Gastroesophageal sphincter (tissue), 4 donors: ENCODE results near the gene ZNF189. TPM values are rescaled to one million over a fixed set of nuclear protein-coding genes. Genes with fewer than 3 reads are reported as not detected.

Experiments used
- ATAC-seq: fragments of 150-250 bp; one replicate; pipeline ENCODE4 v1.9.1; 2016; ENCODE audit warnings: mild to moderate bottlenecking, moderate library complexity
- H3K27ac ChIP-seq, 4 donors: fragments of 200-600 bp; sonication (generic) in 3 of 4; 1 replicate in 3 of 4; 2 replicates in 1 of 4; pipeline ENCODE4 v1.5.1; 2016 to 2019
- H3K27me3 ChIP-seq: fragments of 200-600 bp; sonication (generic); one replicate; pipeline ENCODE4 v1.5.1; 2019
- H3K36me3 ChIP-seq, 2 donors: fragments of 200-600 bp; sonication (generic); one replicate each; pipeline ENCODE4 v1.5.1; 2019; ENCODE audit warnings: control low read depth in 1 of 2
- H3K4me1 ChIP-seq, 3 donors: fragments of 200-600 bp; sonication (generic); 1 replicate in 2 of 3; 2 replicates in 1 of 3; pipeline ENCODE4 v1.5.1; 2016 to 2019; ENCODE audit warnings: control low read depth in 2 of 3
- H3K4me3 ChIP-seq, 2 donors: fragments of 200-600 bp; sonication (generic); one replicate each; pipeline ENCODE4 v1.5.1; 2019; ENCODE audit warnings: mild to moderate bottlenecking in 1 of 2, moderate library complexity in 1 of 2
- H3K9me3 ChIP-seq, 3 donors: fragments of 200-600 bp; sonication (generic); one replicate each; pipeline ENCODE4 v1.5.1; 2017 to 2019; ENCODE audit warnings: control low read depth in 2 of 3
- EP300 ChIP-seq: sonication (generic); formaldehyde crosslinking; IDR thresholded peaks from one replicate; pipeline ENCODE4 v1.6.1; 2017; ENCODE audit warnings: antibody characterized with exemption, mild to moderate bottlenecking
- POLR2A ChIP-seq, 2 donors: fragments of 450-650 bp; IDR thresholded peaks; one replicate each; pipeline ENCODE4 v1.6.1; 2017; ENCODE audit warnings: antibody characterized with exemption in 2 of 2, mild to moderate bottlenecking in 2 of 2, moderate library complexity in 1 of 2
- POLR2AphosphoS5 ChIP-seq: sonication (generic); formaldehyde crosslinking; IDR thresholded peaks from one replicate; pipeline ENCODE4 v1.6.1; 2017; ENCODE audit warnings: antibody characterized with exemption
- WGBS, 2 donors: methylation state at CpG; one replicate each; pipeline ENCODE4 v1.1.5; 2018; ENCODE audit warnings: low coverage in 1 of 2; 5-methylcytosine and 5-hydroxymethylcytosine counted together
- total RNA-seq, 4 donors: library from RNA; depleted of rRNA; stranded (reverse); fragments of >200 nt; gene quantifications; one replicate each; pipeline ENCODE4 v1.1.0, GENCODE V29; 2016
- TF ChIP-seq, protein P1 (sequence below), 4 experiments: fragments of 200-600 bp in 2 of 4; fragments of 450-650 bp in 2 of 4; sonication (generic) in 1 of 4; IDR thresholded peaks; one replicate each; pipeline ENCODE4 v1.5.1; 2017 to 2019; ENCODE audit warnings: antibody characterized with exemption in 4 of 4, mild to moderate bottlenecking in 2 of 4, moderate library complexity in 2 of 4

Gene ZNF189
- total RNA-seq, 4 donors from 2014 or later, result 19.0 to 21.9 (median 20.5) TPM

DNA sequence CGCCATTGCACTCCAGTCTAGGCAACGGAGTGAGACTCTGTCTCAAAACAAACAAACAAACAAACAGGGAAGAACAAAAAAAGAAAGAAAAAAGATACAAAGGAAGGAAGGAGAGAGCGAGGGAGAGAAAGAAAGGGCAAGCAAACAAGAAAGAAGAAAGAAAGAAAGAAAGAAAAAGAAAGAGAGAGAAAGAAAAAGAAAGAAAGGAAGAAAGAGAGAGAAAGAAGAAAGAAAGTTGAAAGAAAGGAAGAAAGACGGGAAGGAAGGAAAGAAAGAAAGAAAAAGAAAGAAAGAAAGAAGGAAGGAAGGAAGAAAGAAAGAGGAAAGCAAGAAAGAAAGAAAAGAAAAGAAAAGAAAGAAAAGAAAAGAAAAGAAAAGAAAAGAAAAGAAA lies 50.0 kb downstream of the ZNF189 start:
- ATAC-seq, result no peak
- 10 to 37% methylated on average over 2 to 3 of the region's 4 CpGs for WGBS, 2 donors
- Histone ChIP-seq H3K36me3 (no peaks in the 10 kb centered on the region), H3K27me3 (no peaks in the 10 kb centered on the region), H3K27ac (no peak overlapping the region), H3K9me3 (no peaks in the 10 kb centered on the region), H3K4me3 (peak overlapping the region in 1 of 2 donors; percentile 55), H3K4me1 (peaks cover 0 to 12% (median 0%) of the 10 kb centered on the region in 3 donors)
- TF ChIP-seq POLR2AphosphoS5, result no peak
- no peak for TF ChIP-seq POLR2A (IDR thresholded peaks at IDR 0.05)
- no peak for TF ChIP-seq EP300
- TF ChIP-seq, protein P1, sequence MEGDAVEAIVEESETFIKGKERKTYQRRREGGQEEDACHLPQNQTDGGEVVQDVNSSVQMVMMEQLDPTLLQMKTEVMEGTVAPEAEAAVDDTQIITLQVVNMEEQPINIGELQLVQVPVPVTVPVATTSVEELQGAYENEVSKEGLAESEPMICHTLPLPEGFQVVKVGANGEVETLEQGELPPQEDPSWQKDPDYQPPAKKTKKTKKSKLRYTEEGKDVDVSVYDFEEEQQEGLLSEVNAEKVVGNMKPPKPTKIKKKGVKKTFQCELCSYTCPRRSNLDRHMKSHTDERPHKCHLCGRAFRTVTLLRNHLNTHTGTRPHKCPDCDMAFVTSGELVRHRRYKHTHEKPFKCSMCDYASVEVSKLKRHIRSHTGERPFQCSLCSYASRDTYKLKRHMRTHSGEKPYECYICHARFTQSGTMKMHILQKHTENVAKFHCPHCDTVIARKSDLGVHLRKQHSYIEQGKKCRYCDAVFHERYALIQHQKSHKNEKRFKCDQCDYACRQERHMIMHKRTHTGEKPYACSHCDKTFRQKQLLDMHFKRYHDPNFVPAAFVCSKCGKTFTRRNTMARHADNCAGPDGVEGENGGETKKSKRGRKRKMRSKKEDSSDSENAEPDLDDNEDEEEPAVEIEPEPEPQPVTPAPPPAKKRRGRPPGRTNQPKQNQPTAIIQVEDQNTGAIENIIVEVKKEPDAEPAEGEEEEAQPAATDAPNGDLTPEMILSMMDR (IDR thresholded peaks at IDR 0.05), result no peak

DNA sequence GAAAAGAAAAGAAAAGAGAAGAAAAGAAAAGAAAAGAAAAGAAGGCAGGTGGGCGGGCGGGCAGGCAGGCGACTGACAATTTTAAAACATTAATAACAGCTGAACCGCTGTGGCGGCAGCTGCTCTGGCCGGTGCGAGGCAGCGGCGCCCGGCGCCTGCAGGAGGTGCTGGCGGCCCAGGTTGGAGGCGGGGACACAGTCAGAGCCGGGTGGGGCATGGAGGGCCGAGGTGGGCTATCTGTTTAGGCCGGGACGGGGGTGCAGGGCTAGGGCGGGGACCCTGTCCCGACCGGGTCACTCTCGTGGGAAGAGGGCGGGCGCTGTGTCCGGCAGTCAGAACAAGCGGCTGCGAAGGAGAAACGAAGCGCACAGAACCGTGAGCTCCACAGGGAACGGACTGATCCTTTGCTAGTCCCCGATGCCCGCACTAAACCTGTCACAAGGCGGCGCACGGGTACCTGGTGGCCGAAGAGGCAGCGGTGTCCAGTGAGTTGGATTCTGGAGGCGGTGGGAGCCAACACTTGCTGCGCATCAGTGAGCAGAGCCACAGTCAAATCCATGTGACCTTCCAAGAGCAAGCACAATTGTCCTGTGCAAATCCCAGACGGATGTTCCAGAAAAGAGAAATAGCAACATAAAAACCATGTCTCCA lies 50.5 kb downstream of the ZNF189 start:
- ATAC-seq, result peak; percentile 98
- no peaks in the 10 kb centered on the region for H3K27me3 ChIP-seq
- H3K9me3 ChIP-seq, result no peaks in the 10 kb centered on the region
- whole genome bisulfite sequencing, 2 donors, result 0% methylated on average over 19 to 25 of the region's 40 CpGs
- peaks cover 0 to 12% (median 0%) of the 10 kb centered on the region in 3 donors for H3K4me1 ChIP-seq
- peak overlapping the region; percentile 34 to 55 for H3K4me3 ChIP-seq
- no peak for TF ChIP-seq POLR2AphosphoS5
- TF ChIP-seq POLR2A (IDR thresholded peaks at IDR 0.05), result no peak
- TF ChIP-seq, protein P1 (IDR thresholded peaks at IDR 0.05), result peak; percentile 39 to 75 (median 51)
- H3K36me3 ChIP-seq, result no peaks in the 10 kb centered on the region
- peak overlapping the region in 3 of 4 donors; percentile 53 to 81 (median 77) for H3K27ac ChIP-seq

DNA sequence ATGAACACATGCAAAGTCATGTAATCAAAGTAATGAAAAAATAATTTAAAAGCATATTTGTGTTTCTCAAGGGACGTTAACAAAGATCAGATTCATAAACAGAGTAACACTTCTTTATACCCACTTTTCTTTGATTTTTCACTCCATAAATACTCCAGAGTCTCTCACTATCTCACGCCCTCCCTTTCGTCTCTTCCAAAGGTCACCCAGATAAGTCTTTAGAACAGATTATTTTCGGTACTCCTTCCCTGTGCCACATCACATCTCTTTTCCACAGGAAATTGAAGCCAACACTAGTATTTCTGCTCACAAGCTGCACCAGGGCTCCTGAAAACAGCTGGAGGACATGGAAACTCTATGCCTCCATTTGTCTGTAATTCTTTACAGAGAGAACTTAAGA lies 52.3 kb downstream of the ZNF189 start:
- Histone ChIP-seq H3K36me3 (no peaks in the 10 kb centered on the region), H3K9me3 (no peaks in the 10 kb centered on the region), H3K4me3 (no peak overlapping the region), H3K27ac (no peak overlapping the region), H3K4me1 (peaks cover 0 to 12% (median 0%) of the 10 kb centered on the region in 3 donors), H3K27me3 (no peaks in the 10 kb centered on the region)
- ATAC-seq, result no peak
- WGBS, 2 donors, result 49 to 59% methylated on average over 4 of the region's 4 CpGs
- no peak for TF ChIP-seq POLR2A (IDR thresholded peaks at IDR 0.05)
- TF ChIP-seq POLR2AphosphoS5, result no peak
- TF ChIP-seq, protein P1 (IDR thresholded peaks at IDR 0.05), result no peak
- TF ChIP-seq EP300, result no peak

DNA sequence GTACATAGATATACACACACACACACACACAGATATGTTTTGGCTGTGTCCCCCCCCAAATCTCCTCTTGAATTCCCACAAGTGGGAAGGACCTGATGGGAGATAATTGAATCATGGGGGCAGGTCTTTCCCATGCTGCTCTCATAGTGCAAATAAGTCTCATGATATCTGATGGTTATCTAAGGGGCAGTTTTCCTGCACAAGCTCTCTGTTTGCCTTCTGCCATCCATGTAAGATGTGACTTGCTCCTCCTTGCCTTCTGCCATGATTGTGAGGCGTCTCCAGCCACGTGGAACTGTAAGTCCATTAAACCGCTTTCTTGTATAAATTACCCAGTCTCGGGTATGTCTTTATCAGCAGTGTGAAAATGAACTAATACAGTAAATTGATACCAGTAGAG lies 52.8 kb downstream of the ZNF189 start:
- Histone ChIP-seq H3K4me3 (no peak overlapping the region), H3K9me3 (no peaks in the 10 kb centered on the region), H3K36me3 (no peaks in the 10 kb centered on the region), H3K27me3 (no peaks in the 10 kb centered on the region), H3K27ac (no peak overlapping the region), H3K4me1 (peaks cover 0 to 12% (median 0%) of the 10 kb centered on the region in 3 donors)
- no peak for ATAC-seq
- TF ChIP-seq EP300, result no peak
- TF ChIP-seq, protein P1 (IDR thresholded peaks at IDR 0.05), result no peak
- WGBS, 2 donors, result 93% methylated on average over 3 of the region's 4 CpGs; no CpG with 5 or more reads in 1 of the 2 donors
